Right lobe of liver (tissue), 4 donors: ENCODE results near the gene TMEM37.

Source experiments
- CTCF ChIP-seq, 4 donors: fragments of 200-600 bp in 3 of 4; fragments of 450-650 bp in 1 of 4; IDR thresholded peaks; one replicate each; pipeline versions ENCODE4 v1.5.1 to v1.8.0; 2016 to 2022; ENCODE audit warnings: antibody characterized with exemption in 4 of 4, mild to moderate bottlenecking in 2 of 4
- POLR2A ChIP-seq: fragments of 450-650 bp; IDR thresholded peaks from one replicate; pipeline ENCODE4 v1.6.1; 2017; ENCODE audit warnings: antibody characterized with exemption, mild to moderate bottlenecking
- donor health status: DM: no; HTN: no; CAD: no.
- donor health status: DM: no; HTN: no; CAD: no.
- donor health status: DM: no; HTN: yes; CAD: no.

GRCh38 chr2:119485336-119486110 lies 53.9 kb downstream of the TMEM37 start:
- no peak for TF ChIP-seq CTCF (IDR thresholded peaks at IDR 0.05)
- peak; percentile 30 for TF ChIP-seq POLR2A
